SH-SY5Y (cell line): ENCODE results near the gene P2RY8.

Experiments used
- GATA2 ChIP-seq: IDR thresholded peaks from 2 replicates; pipeline ENCODE4 v1.6.1; 2011; ENCODE audit warnings: mild to moderate bottlenecking, low read depth, low read length
- GATA3 ChIP-seq: IDR thresholded peaks from 2 replicates; pipeline ENCODE4 v1.6.1; 2011; ENCODE audit warnings: low read depth, mild to moderate bottlenecking, low read length, moderate library complexity

GRCh38 chrX:1534301-1535168 lies 2.5 kb downstream of the P2RY8 start:
- TF ChIP-seq GATA2 (no peak), GATA3 (no peak)
